ENCODE results near the gene B3GNT2. TPM values are rescaled to one million over a fixed set of nuclear protein-coding genes. Genes with fewer than 3 reads are reported as not detected.

The B3GNT2 gene
- total RNA-seq, 1 experiment from 2014 or later: 50.5 TPM

DNA sequence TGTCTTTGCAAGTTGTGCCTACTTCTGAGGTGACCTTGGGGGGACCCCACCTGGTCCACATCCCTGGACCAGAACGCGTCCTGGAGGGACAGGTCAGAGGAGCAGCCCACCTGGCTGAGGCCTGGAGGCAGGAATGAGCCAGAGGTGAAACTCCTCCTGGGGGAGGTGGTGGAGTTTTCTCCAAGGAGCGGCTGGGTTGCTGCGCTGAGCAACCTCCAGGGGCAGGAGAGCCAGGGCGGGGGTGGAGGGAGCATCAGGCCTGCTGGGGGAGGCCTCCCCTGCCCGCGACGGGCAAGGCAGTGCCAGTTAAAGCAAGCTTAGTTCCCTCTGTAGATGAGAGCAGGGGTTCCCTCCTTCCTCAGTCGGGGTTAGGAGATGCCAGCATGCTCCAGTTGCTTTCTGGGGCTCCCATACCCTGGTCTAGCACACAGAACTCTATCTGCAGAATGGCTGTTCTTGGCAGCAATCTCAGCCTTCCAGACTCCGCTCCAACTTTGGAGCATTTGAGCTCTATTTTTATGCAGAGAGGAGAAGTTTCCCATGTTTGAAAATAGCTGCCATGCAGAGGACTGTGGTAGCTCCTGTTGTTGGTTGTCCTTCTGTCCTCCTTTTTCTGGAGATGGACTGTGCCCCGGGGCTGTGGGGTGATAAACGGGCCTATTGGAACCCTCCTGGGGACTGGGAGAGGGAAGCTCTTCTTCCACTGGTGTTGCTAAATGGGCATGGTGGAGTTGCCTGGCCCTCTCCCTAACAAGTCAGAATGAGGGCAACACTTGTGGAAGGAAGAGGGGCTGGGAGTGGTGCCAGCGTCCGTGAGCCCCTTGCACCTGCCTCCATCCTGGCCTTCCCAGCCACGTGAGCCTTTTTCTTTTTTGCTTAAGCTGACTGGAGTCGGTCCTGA is 39.1 kb downstream of the B3GNT2 start:
- no peaks in the 10 kb centered on the region for H3K27me3 ChIP-seq (replicated peaks; ENCODE audit: control insufficient read depth, insufficient read depth, low read length)
- no peaks in the 10 kb centered on the region for H3K4me1 ChIP-seq
- H3K4me3 ChIP-seq (ENCODE audit: low read depth, low read length): no peak overlapping the region
- H3K36me3 Mint-ChIP-seq (ENCODE audit: insufficient read depth, unreplicated experiment): peaks cover 32% of the 10 kb centered on the region
- POLR2A ChIA-PET: no interaction called here
- DNase-seq: no peak
- H3K4me1 Mint-ChIP-seq (ENCODE audit: low read depth, unreplicated experiment): no peaks in the 10 kb centered on the region
- no peaks in the 10 kb centered on the region for H3K27me3 Mint-ChIP-seq (ENCODE audit: insufficient read depth, unreplicated experiment)
- H3K36me3 ChIP-seq (ENCODE audit: control insufficient read depth, insufficient read depth, low read length): peaks cover 2% of the 10 kb centered on the region; the same call in 1 of the 2 replicates
- H3K4me3 Mint-ChIP-seq (ENCODE audit: unreplicated experiment): no peak overlapping the region
- H3K9me3 Mint-ChIP-seq (ENCODE audit: unreplicated experiment): no peaks in the 10 kb centered on the region
- CTCF ChIA-PET: no interaction called here
- BruUV-seq (replicated peaks): no TSS peak
- no peak overlapping the region for H3K27ac Mint-ChIP-seq (ENCODE audit: unreplicated experiment)
- TF ChIP-seq, protein P1, sequence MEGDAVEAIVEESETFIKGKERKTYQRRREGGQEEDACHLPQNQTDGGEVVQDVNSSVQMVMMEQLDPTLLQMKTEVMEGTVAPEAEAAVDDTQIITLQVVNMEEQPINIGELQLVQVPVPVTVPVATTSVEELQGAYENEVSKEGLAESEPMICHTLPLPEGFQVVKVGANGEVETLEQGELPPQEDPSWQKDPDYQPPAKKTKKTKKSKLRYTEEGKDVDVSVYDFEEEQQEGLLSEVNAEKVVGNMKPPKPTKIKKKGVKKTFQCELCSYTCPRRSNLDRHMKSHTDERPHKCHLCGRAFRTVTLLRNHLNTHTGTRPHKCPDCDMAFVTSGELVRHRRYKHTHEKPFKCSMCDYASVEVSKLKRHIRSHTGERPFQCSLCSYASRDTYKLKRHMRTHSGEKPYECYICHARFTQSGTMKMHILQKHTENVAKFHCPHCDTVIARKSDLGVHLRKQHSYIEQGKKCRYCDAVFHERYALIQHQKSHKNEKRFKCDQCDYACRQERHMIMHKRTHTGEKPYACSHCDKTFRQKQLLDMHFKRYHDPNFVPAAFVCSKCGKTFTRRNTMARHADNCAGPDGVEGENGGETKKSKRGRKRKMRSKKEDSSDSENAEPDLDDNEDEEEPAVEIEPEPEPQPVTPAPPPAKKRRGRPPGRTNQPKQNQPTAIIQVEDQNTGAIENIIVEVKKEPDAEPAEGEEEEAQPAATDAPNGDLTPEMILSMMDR (IDR thresholded peaks at IDR 0.05; ENCODE audit: insufficient read depth in 1 of 2, low read depth in 1 of 2, low read length in 1 of 2, severe bottlenecking in 1 of 2, unreplicated experiment in 1 of 2): no peak
- intact Hi-C loops (cut with micrococcal nuclease; ENCODE audit: unreplicated experiment): no loop called here
- no peaks in the 10 kb centered on the region for H3K9me3 ChIP-seq

GRCh38 chr2:62236499-62236898 is 40.6 kb downstream of the B3GNT2 start:
- intact Hi-C loops (cut with micrococcal nuclease; ENCODE audit: unreplicated experiment): no loop called here
- TF ChIP-seq, protein P1 (IDR thresholded peaks at IDR 0.05; ENCODE audit: insufficient read depth in 1 of 2, low read depth in 1 of 2, low read length in 1 of 2, severe bottlenecking in 1 of 2, unreplicated experiment in 1 of 2): no peak
- ChIA-PET CTCF (no interaction called here), POLR2A (no interaction called here)
- Mint-ChIP-seq H3K27ac (ENCODE audit: unreplicated experiment) (no peak overlapping the region), H3K27me3 (ENCODE audit: insufficient read depth, unreplicated experiment) (no peaks in the 10 kb centered on the region), H3K4me3 (ENCODE audit: unreplicated experiment) (no peak overlapping the region), H3K9me3 (ENCODE audit: unreplicated experiment) (no peaks in the 10 kb centered on the region), H3K4me1 (ENCODE audit: low read depth, unreplicated experiment) (no peaks in the 10 kb centered on the region), H3K36me3 (ENCODE audit: insufficient read depth, unreplicated experiment) (peaks cover 17% of the 10 kb centered on the region)
- Histone ChIP-seq H3K9me3 (no peaks in the 10 kb centered on the region), H3K36me3 (ENCODE audit: control insufficient read depth, insufficient read depth, low read length) (peaks cover 2% of the 10 kb centered on the region; the same call in 1 of the 2 replicates), H3K4me3 (ENCODE audit: low read depth, low read length) (no peak overlapping the region), H3K4me1 (no peaks in the 10 kb centered on the region), H3K27me3 (replicated peaks; ENCODE audit: control insufficient read depth, insufficient read depth, low read length) (no peaks in the 10 kb centered on the region)
- no peak for DNase-seq
- BruUV-seq (replicated peaks): no TSS peak

DNA sequence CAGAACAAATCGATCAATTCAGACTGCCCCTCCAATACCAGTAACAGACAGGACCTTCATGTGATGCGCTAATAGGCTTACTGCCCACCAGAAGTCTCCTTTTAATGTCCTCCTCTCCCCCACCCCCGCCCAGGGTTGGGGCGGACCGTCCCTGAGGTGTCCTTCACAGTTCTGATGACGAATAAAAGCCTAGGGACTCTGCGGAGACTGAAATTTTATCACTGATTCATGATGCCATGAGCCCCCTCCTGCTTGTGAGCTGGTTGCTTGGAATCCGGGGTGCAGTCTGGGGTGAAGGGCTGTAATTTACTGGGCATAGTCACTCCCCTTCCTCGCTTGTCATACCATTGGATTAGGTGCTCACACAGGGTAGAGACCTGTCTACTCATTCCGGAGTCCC is 42.3 kb downstream of the B3GNT2 start:
- POLR2A ChIA-PET: no interaction called here

More for the DNA sequence above, 42.3 kb downstream of the B3GNT2 start:
- no peaks in the 10 kb centered on the region for H3K27me3 ChIP-seq (replicated peaks; ENCODE audit: control insufficient read depth, insufficient read depth, low read length)
- H3K36me3 ChIP-seq (ENCODE audit: control insufficient read depth, insufficient read depth, low read length): no peaks in the 10 kb centered on the region
- Mint-ChIP-seq H3K4me1 (ENCODE audit: low read depth, unreplicated experiment) (no peaks in the 10 kb centered on the region), H3K4me3 (ENCODE audit: unreplicated experiment) (no peak overlapping the region), H3K9me3 (ENCODE audit: unreplicated experiment) (no peaks in the 10 kb centered on the region), H3K27me3 (ENCODE audit: insufficient read depth, unreplicated experiment) (no peaks in the 10 kb centered on the region), H3K36me3 (ENCODE audit: insufficient read depth, unreplicated experiment) (peaks cover 6% of the 10 kb centered on the region), H3K27ac (ENCODE audit: unreplicated experiment) (no peak overlapping the region)
- TF ChIP-seq, protein P1 (IDR thresholded peaks at IDR 0.05; ENCODE audit: insufficient read depth in 1 of 2, low read depth in 1 of 2, low read length in 1 of 2, severe bottlenecking in 1 of 2, unreplicated experiment in 1 of 2): no peak
- no peaks in the 10 kb centered on the region for H3K4me1 ChIP-seq
- H3K4me3 ChIP-seq (ENCODE audit: low read depth, low read length): no peak overlapping the region
- BruUV-seq (replicated peaks): no TSS peak
- CTCF ChIA-PET: no interaction called here
- DNase-seq: no peak
- H3K9me3 ChIP-seq: no peaks in the 10 kb centered on the region
- intact Hi-C loops (cut with micrococcal nuclease; ENCODE audit: unreplicated experiment): no loop called here
